ENCODE results near the gene ATIC.

ATIC gene

DNA sequence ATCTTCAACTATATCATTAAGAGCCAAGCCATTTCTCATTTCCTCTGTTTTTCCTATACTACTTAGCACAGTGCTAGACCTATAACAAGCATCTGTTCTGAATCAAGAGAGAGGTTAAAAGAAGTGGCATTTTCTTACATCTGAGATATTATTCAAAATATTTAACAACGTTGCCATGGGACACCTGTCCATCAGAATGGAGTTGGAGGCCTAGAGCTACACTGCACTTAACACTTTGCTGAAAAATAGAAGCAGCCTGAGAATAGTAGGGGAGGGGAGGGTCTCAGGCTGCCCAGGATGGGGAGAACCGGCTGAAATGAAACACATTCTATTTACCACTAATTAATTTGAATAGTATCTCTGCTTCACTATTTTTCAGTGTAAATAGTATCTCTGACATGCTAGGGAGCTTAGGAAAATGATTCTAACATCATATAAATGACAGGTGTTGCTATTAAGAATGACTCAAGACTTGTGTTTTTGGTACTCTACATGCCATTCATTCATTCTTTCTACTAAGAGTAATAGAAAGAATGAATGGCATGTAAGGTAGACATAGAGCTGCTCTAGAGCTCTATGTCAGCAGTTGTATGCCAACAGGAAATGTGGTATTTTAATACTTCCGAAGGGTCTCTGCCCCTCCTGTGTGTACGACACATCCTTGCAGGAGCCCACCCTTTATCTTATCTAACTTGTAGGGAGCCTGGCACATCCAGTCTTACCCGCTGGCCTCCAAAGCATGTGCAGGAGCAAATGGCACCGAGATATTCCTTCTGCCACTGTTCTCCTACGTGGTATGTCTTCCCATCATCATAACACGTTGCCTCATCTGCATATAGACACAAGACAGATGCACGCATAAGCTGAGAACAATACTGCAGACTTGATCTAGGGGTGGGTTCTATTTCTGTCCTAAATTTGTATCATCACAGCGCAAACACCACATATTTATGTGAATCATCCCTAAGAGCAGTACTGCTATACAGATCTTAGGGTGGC, 52.6 kb downstream of the ATIC start:
- Histone ChIP-seq H3K9me3 (ENCODE audit: control insufficient read depth in 2 of 2, low read length in 2 of 2) (no peaks in the 10 kb centered on the region), H3K4me1 (ENCODE audit: control insufficient read depth in 2 of 2, insufficient read depth in 2 of 2, low read length in 2 of 2) (no peaks in the 10 kb centered on the region), H3K27ac (ENCODE audit: low read depth in 2 of 2, low read length in 2 of 2) (no peak overlapping the region), H3K4me3 (ENCODE audit: low read length in 2 of 2) (no peak overlapping the region), H3K9ac (ENCODE audit: low read depth in 1 of 2, low read length in 2 of 2) (no peak overlapping the region), H3K36me3 (ENCODE audit: control insufficient read depth in 2 of 2, insufficient read depth in 2 of 2, low read length in 2 of 2) (peaks cover 11 to 29% of the 10 kb centered on the region in 2 donors), H3K27me3 (ENCODE audit: control insufficient read depth in 2 of 2, insufficient read depth in 2 of 2, low read length in 2 of 2) (no peaks in the 10 kb centered on the region)

DNA sequence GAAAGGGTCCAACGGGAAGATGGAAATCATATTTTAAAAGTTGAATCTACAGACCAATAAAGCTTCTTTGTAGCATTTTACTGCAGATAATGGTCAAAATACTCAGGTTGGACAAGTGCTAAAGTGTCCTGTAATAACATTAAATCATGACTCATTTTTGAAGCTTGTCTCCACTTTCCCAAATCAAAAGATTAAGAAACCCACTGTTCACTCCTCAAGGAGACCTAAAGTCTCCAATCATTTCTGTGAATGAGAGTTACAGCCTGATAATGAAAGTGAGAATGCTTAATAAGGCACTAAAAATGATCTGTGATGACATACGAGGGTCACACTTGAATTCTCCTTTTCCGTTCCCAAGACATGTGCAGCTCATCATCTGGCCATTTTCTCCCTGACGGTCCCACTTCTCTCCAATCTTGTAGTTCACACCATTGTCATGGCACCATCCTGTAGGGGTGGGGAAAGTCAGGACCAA, 53.4 kb downstream of the ATIC start:
- Histone ChIP-seq H3K9ac (ENCODE audit: low read depth in 1 of 2, low read length in 2 of 2) (no peak overlapping the region), H3K27ac (ENCODE audit: low read depth in 2 of 2, low read length in 2 of 2) (no peak overlapping the region), H3K4me3 (ENCODE audit: low read length in 2 of 2) (no peak overlapping the region), H3K36me3 (ENCODE audit: control insufficient read depth in 2 of 2, insufficient read depth in 2 of 2, low read length in 2 of 2) (peaks cover 11 to 29% of the 10 kb centered on the region in 2 donors), H3K4me1 (ENCODE audit: control insufficient read depth in 2 of 2, insufficient read depth in 2 of 2, low read length in 2 of 2) (no peaks in the 10 kb centered on the region), H3K9me3 (ENCODE audit: control insufficient read depth in 2 of 2, low read length in 2 of 2) (no peaks in the 10 kb centered on the region), H3K27me3 (ENCODE audit: control insufficient read depth in 2 of 2, insufficient read depth in 2 of 2, low read length in 2 of 2) (no peaks in the 10 kb centered on the region)

DNA sequence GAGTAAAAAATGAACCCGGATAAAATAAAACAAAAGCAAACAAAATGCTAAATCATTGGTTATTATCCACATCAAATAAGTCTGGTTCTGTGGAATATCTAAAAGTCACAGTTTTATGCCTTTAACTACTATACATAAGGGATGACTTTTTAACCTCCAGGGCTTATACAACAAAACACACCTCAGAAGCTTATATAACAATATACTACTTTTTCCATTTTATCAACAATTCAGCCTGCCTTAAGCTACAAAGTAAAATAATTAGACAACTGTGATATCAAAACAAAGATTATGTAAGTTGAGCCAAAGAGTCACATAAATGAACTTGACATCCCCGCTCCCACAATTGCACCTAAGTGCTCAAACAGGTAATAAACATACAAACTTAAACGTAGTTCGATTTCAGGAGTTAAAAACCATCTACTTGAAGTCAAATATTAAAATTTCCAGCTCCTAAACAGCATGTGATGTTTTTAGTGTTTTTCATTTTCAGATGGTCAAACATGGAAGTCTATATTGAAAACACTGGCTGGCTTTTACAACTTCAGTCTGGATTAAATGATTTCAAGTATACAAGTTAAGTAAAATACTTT, 54.7 kb downstream of the ATIC start:
- Histone ChIP-seq H3K27ac (ENCODE audit: low read depth in 2 of 2, low read length in 2 of 2) (no peak overlapping the region), H3K9ac (ENCODE audit: low read depth in 1 of 2, low read length in 2 of 2) (no peak overlapping the region), H3K4me1 (ENCODE audit: control insufficient read depth in 2 of 2, insufficient read depth in 2 of 2, low read length in 2 of 2) (no peaks in the 10 kb centered on the region), H3K4me3 (ENCODE audit: low read length in 2 of 2) (no peak overlapping the region), H3K27me3 (ENCODE audit: control insufficient read depth in 2 of 2, insufficient read depth in 2 of 2, low read length in 2 of 2) (no peaks in the 10 kb centered on the region), H3K36me3 (ENCODE audit: control insufficient read depth in 2 of 2, insufficient read depth in 2 of 2, low read length in 2 of 2) (peaks cover 11 to 32% of the 10 kb centered on the region in 2 donors), H3K9me3 (ENCODE audit: control insufficient read depth in 2 of 2, low read length in 2 of 2) (no peaks in the 10 kb centered on the region)

GRCh38 chr2:215367662-215368492, 56.0 kb downstream of the ATIC start:
- H3K4me1 ChIP-seq (ENCODE audit: control insufficient read depth in 2 of 2, insufficient read depth in 2 of 2, low read length in 2 of 2): no peaks in the 10 kb centered on the region
- no peaks in the 10 kb centered on the region for H3K9me3 ChIP-seq (ENCODE audit: control insufficient read depth in 2 of 2, low read length in 2 of 2)
- no peaks in the 10 kb centered on the region for H3K27me3 ChIP-seq (ENCODE audit: control insufficient read depth in 2 of 2, insufficient read depth in 2 of 2, low read length in 2 of 2)
- H3K9ac ChIP-seq (ENCODE audit: low read depth in 1 of 2, low read length in 2 of 2): no peak overlapping the region
- peaks cover 7 to 27% of the 10 kb centered on the region in 2 donors for H3K36me3 ChIP-seq (ENCODE audit: control insufficient read depth in 2 of 2, insufficient read depth in 2 of 2, low read length in 2 of 2)
- no peak overlapping the region for H3K4me3 ChIP-seq (ENCODE audit: low read length in 2 of 2)
- no peak overlapping the region for H3K27ac ChIP-seq (ENCODE audit: low read depth in 2 of 2, low read length in 2 of 2)

- Histone ChIP-seq H3K9me3 (ENCODE audit: control insufficient read depth in 2 of 2, low read length in 2 of 2) (no peaks in the 10 kb centered on the region), H3K4me1 (ENCODE audit: control insufficient read depth in 2 of 2, insufficient read depth in 2 of 2, low read length in 2 of 2) (no peaks in the 10 kb centered on the region), H3K9ac (ENCODE audit: low read depth in 1 of 2, low read length in 2 of 2) (no peak overlapping the region), H3K4me3 (ENCODE audit: low read length in 2 of 2) (no peak overlapping the region), H3K27ac (ENCODE audit: low read depth in 2 of 2, low read length in 2 of 2) (no peak overlapping the region), H3K36me3 (ENCODE audit: control insufficient read depth in 2 of 2, insufficient read depth in 2 of 2, low read length in 2 of 2) (peaks cover 7 to 27% of the 10 kb centered on the region in 2 donors), H3K27me3 (ENCODE audit: control insufficient read depth in 2 of 2, insufficient read depth in 2 of 2, low read length in 2 of 2) (no peaks in the 10 kb centered on the region)
These were observed 56.6 kb downstream of the ATIC start for GRCh38 chr2:215368493-215368809.

DNA sequence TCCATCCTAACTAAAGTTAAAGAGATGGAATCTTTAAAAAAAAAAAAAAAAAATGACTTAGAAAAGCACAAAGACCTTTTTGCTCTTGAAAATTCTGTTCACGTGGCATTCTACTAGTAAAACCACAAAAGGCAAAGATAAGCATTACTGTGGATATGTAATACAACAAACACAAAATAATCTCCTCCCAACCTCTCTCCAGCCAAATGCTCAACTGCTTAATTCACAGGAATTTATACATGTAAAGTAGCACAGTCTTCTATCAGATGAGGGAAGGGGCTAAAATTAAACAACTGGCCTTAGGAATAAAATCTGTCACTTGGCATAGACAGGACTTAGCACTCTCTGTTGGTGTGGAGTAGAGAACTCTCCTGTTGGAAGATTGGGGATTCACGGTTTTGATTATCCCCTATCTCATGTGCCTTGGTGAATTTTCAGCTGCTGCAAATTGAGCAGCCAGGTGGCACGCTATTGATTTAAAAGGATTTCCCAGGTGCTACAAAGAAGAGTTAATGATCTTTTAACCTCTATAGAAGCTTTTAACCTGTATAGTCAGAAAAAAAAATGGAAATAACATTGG, 57.4 kb downstream of the ATIC start:
- Histone ChIP-seq H3K36me3 (ENCODE audit: control insufficient read depth in 2 of 2, insufficient read depth in 2 of 2, low read length in 2 of 2) (peaks cover 9 to 22% of the 10 kb centered on the region in 2 donors), H3K27ac (ENCODE audit: low read depth in 2 of 2, low read length in 2 of 2) (no peak overlapping the region)

GRCh38 chr2:215370112-215370965, 58.5 kb downstream of the ATIC start:
- Histone ChIP-seq H3K36me3 (ENCODE audit: control insufficient read depth in 2 of 2, insufficient read depth in 2 of 2, low read length in 2 of 2) (peaks cover 10 to 22% of the 10 kb centered on the region in 2 donors), H3K27ac (ENCODE audit: low read depth in 2 of 2, low read length in 2 of 2) (no peak overlapping the region), H3K9me3 (ENCODE audit: control insufficient read depth in 2 of 2, low read length in 2 of 2) (no peaks in the 10 kb centered on the region), H3K27me3 (ENCODE audit: control insufficient read depth in 2 of 2, insufficient read depth in 2 of 2, low read length in 2 of 2) (no peaks in the 10 kb centered on the region), H3K9ac (ENCODE audit: low read depth in 1 of 2, low read length in 2 of 2) (no peak overlapping the region), H3K4me1 (ENCODE audit: control insufficient read depth in 2 of 2, insufficient read depth in 2 of 2, low read length in 2 of 2) (no peaks in the 10 kb centered on the region), H3K4me3 (ENCODE audit: low read length in 2 of 2) (no peak overlapping the region)

More for the DNA sequence above, 57.4 kb downstream of the ATIC start:
- Histone ChIP-seq H3K9ac (ENCODE audit: low read depth in 1 of 2, low read length in 2 of 2) (no peak overlapping the region), H3K27me3 (ENCODE audit: control insufficient read depth in 2 of 2, insufficient read depth in 2 of 2, low read length in 2 of 2) (no peaks in the 10 kb centered on the region), H3K4me3 (ENCODE audit: low read length in 2 of 2) (no peak overlapping the region), H3K4me1 (ENCODE audit: control insufficient read depth in 2 of 2, insufficient read depth in 2 of 2, low read length in 2 of 2) (no peaks in the 10 kb centered on the region), H3K9me3 (ENCODE audit: control insufficient read depth in 2 of 2, low read length in 2 of 2) (no peaks in the 10 kb centered on the region)

GRCh38 chr2:215371915-215372897, 60.3 kb downstream of the ATIC start:
- Histone ChIP-seq H3K4me3 (ENCODE audit: low read length in 2 of 2) (no peak overlapping the region), H3K36me3 (ENCODE audit: control insufficient read depth in 2 of 2, insufficient read depth in 2 of 2, low read length in 2 of 2) (peaks cover 10 to 19% of the 10 kb centered on the region in 2 donors), H3K27me3 (ENCODE audit: control insufficient read depth in 2 of 2, insufficient read depth in 2 of 2, low read length in 2 of 2) (no peaks in the 10 kb centered on the region), H3K9ac (ENCODE audit: low read depth in 1 of 2, low read length in 2 of 2) (no peak overlapping the region), H3K9me3 (ENCODE audit: control insufficient read depth in 2 of 2, low read length in 2 of 2) (no peaks in the 10 kb centered on the region), H3K27ac (ENCODE audit: low read depth in 2 of 2, low read length in 2 of 2) (no peak overlapping the region), H3K4me1 (ENCODE audit: control insufficient read depth in 2 of 2, insufficient read depth in 2 of 2, low read length in 2 of 2) (no peaks in the 10 kb centered on the region)
